H9 (cell line): ENCODE results near the gene KCNMA1. TPM values are rescaled to one million over a fixed set of nuclear protein-coding genes. Genes with fewer than 3 reads are reported as not detected.

Experiments
- DNase-seq: peaks from one replicate; pipeline ENCODE4 v3.0.0-alpha.2; 2017
- H2AFZ ChIP-seq: one replicate; pipeline ENCODE4 v1.6.1; 2013; ENCODE audit warnings: mild to moderate bottlenecking, low read length, control low read depth, moderate library complexity
- H2AK5ac ChIP-seq: 2 replicates; pipeline ENCODE4 v1.6.1; 2013; ENCODE audit warnings: low read length, control low read depth, mixed read lengths; ENCODE audit not compliant: insufficient read length
- H2BK120ac ChIP-seq: one replicate; pipeline ENCODE4 v1.6.1; 2013; ENCODE audit warnings: low read depth, mild to moderate bottlenecking, low read length, control low read depth, inconsistent platforms; ENCODE audit not compliant: poor library complexity, severe bottlenecking
- H2BK12ac ChIP-seq: 2 replicates; pipeline ENCODE4 v1.6.1; 2013; ENCODE audit warnings: low read length, control low read depth, mixed read lengths, low read depth; ENCODE audit not compliant: insufficient read length
- H2BK15ac ChIP-seq: 2 replicates; pipeline ENCODE4 v1.6.1; 2013; ENCODE audit warnings: low read depth, low read length, control low read depth
- H2BK20ac ChIP-seq: one replicate; pipeline ENCODE4 v1.6.1; 2013; ENCODE audit warnings: low read depth, mild to moderate bottlenecking, low read length, control low read depth, inconsistent platforms; ENCODE audit not compliant: poor library complexity, severe bottlenecking
- H2BK5ac ChIP-seq: 2 replicates; pipeline ENCODE4 v1.6.1; 2013; ENCODE audit warnings: low read length, control low read depth, mixed read lengths; ENCODE audit not compliant: insufficient read length
- H3K14ac ChIP-seq: 2 replicates; pipeline ENCODE4 v1.6.1; 2013; ENCODE audit warnings: low read length, control low read depth; ENCODE audit not compliant: insufficient read depth
- H3K18ac ChIP-seq: 2 replicates; pipeline ENCODE4 v1.6.1; 2013; ENCODE audit warnings: low read depth, mild to moderate bottlenecking, mixed read lengths, low read length, control low read depth; ENCODE audit not compliant: insufficient read length
- H3K23ac ChIP-seq: 2 replicates; pipeline ENCODE4 v1.6.1; 2013; ENCODE audit warnings: low read length, control low read depth, mixed read lengths, low read depth; ENCODE audit not compliant: insufficient read length
- H3K23me2 ChIP-seq: 2 replicates; pipeline ENCODE4 v1.6.1; 2013; ENCODE audit warnings: low read depth, mild to moderate bottlenecking, mixed read lengths, low read length, control low read depth; ENCODE audit not compliant: insufficient read length, poor library complexity, severe bottlenecking
- H3K27ac ChIP-seq: 2 replicates; pipeline ENCODE4 v1.5.1; 2013; ENCODE audit warnings: low read length, control low read depth, mixed read lengths, low read depth; ENCODE audit not compliant: insufficient read length
- H3K27me3 ChIP-seq: 2 replicates; pipeline ENCODE4 v1.6.1; 2013; ENCODE audit warnings: low read length, control low read depth, inconsistent platforms; ENCODE audit not compliant: insufficient read depth
- H3K4ac ChIP-seq: 2 replicates; pipeline ENCODE4 v1.6.1; 2013; ENCODE audit warnings: low read depth, mild to moderate bottlenecking, control low read depth, inconsistent platforms, low read length, moderate library complexity
- H3K4me1 ChIP-seq: 2 replicates; pipeline ENCODE4 v1.6.1; 2013; ENCODE audit warnings: low read length, control low read depth, inconsistent platforms; ENCODE audit not compliant: insufficient read depth
- H3K4me2 ChIP-seq: 2 replicates; pipeline ENCODE4 v1.6.1; 2013; ENCODE audit warnings: low read length, control low read depth, mixed read lengths; ENCODE audit not compliant: insufficient read length, insufficient read depth
- H3K56ac ChIP-seq: 2 replicates; pipeline ENCODE4 v1.6.1; 2013; ENCODE audit warnings: low read depth, mild to moderate bottlenecking, mixed read lengths, low read length, control low read depth; ENCODE audit not compliant: insufficient read length
- H3K79me1 ChIP-seq: 2 replicates; pipeline ENCODE4 v1.6.1; 2013; ENCODE audit warnings: low read depth, mild to moderate bottlenecking, moderate library complexity, low read length, control low read depth, inconsistent platforms; ENCODE audit not compliant: insufficient read depth, poor library complexity, severe bottlenecking
- H3K79me2 ChIP-seq: 2 replicates; pipeline ENCODE4 v1.6.1; 2013; ENCODE audit warnings: low read length, control low read depth, inconsistent platforms; ENCODE audit not compliant: insufficient read depth
- H3K9ac ChIP-seq: 2 replicates; pipeline ENCODE4 v1.6.1; 2013; ENCODE audit warnings: low read length, control low read depth, mixed read lengths; ENCODE audit not compliant: insufficient read length; ENCODE audit errors: extremely low read depth
- H3K9me3 ChIP-seq: one replicate; pipeline ENCODE4 v1.6.1; 2013; ENCODE audit warnings: low read depth, low read length, inconsistent platforms; ENCODE audit not compliant: control insufficient read depth
- H3T11ph ChIP-seq: one replicate; pipeline ENCODE4 v1.6.1; 2013; ENCODE audit warnings: mild to moderate bottlenecking, low read length, control low read depth, inconsistent platforms
- H4K20me1 ChIP-seq: one replicate; pipeline ENCODE4 v1.6.1; 2013; ENCODE audit not compliant: control insufficient read depth, insufficient read length, insufficient read depth
- H4K5ac ChIP-seq: 2 replicates; pipeline ENCODE4 v1.6.1; 2013; ENCODE audit warnings: low read depth, mild to moderate bottlenecking, mixed read lengths, low read length, control low read depth; ENCODE audit not compliant: insufficient read length
- H4K8ac ChIP-seq: replicated peaks from 2 replicates; pipeline ENCODE4 v1.6.1; 2013; ENCODE audit warnings: low read length, control low read depth, mixed read lengths, low read depth; ENCODE audit not compliant: insufficient read length
- H4K91ac ChIP-seq: 2 replicates; pipeline ENCODE4 v1.6.1; 2013; ENCODE audit warnings: low read depth, mild to moderate bottlenecking, moderate library complexity, mixed read lengths, low read length, control low read depth; ENCODE audit not compliant: insufficient read length
- H3K27ac Mint-ChIP-seq, 3 experiments: 2 replicates in 2 of 3; 3 replicates in 1 of 3; pipeline ENCODE4 v1.8.0; 2020 to 2021; ENCODE audit warnings: mixed read lengths in 3 of 3, mild to moderate bottlenecking in 1 of 3, moderate library complexity in 1 of 3
- H3K27me3 Mint-ChIP-seq: 2 replicates; pipeline ENCODE4 v1.8.0; 2021; ENCODE audit warnings: low read depth, mild to moderate bottlenecking, moderate library complexity, mixed read lengths
- H3K36me3 Mint-ChIP-seq, 3 experiments: 2 replicates in 2 of 3; 3 replicates in 1 of 3; pipeline ENCODE4 v1.8.0; 2020 to 2021; ENCODE audit warnings: low read depth in 3 of 3, mixed read lengths in 3 of 3; ENCODE audit not compliant: insufficient read depth in 1 of 3
- H3K4me1 Mint-ChIP-seq, 2 experiments: 2 replicates each; pipeline ENCODE4 v1.8.0; 2020; ENCODE audit warnings: mixed read lengths in 2 of 2
- H3K4me3 Mint-ChIP-seq, 2 experiments: 2 replicates in 1 of 2; 3 replicates in 1 of 2; pipeline ENCODE4 v1.8.0; 2020 to 2021; ENCODE audit warnings: mild to moderate bottlenecking in 2 of 2, mixed read lengths in 2 of 2, moderate library complexity in 1 of 2
- H3K9me3 Mint-ChIP-seq, 2 experiments: 2 replicates in 1 of 2; 3 replicates in 1 of 2; pipeline ENCODE4 v1.8.0; 2020; ENCODE audit warnings: mild to moderate bottlenecking in 2 of 2, mixed read lengths in 2 of 2, moderate library complexity in 1 of 2
- CTCF ChIP-seq: fragments of 200-600 bp; sonication (generic); conservative IDR thresholded peaks from 3 replicates; pipeline ENCODE4 v1.8.0; 2021; ENCODE audit warnings: antibody characterized with exemption, mild to moderate bottlenecking
- WGBS: extraction: QIAGEN DNeasy Blood & Tissue Kit; methylation state at CpG from one replicate; pipeline ENCODE4 v1.1.7; 2013; ENCODE audit warnings: missing lambda C conversion rate, low lambda C conversion rate, mixed read lengths; ENCODE audit not compliant: insufficient read length; ENCODE audit errors: extremely low coverage; 5-methylcytosine and 5-hydroxymethylcytosine counted together
- total RNA-seq: library from RNA; stranded (reverse); gene quantifications from 2 replicates; pipeline ENCODE4 v1.2.1, GENCODE V29; 2021

KCNMA1 gene
- total RNA-seq, 1 experiment from 2014 or later: 2.0 TPM

DNA sequence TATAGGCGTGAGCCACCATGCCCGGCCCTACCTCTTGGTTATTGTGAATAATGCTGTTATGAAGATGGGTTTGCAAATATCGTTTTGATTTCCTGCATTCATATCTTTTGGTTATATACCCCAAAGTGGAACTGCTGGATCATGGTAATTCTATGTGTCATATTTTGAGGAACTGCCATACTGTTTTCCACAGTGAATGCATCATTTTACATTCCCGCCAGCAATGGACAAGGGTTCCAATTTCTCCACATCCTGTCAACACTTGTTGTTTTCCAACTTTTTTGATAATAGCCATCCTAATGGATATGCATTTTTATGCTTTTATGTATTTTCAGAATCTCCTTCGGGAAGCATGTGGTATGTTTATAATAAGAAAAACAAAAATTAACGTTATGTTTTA lies 128.2 kb downstream of the KCNMA1 start:
- no peak overlapping the region for H3K27ac Mint-ChIP-seq

More for the DNA sequence above, 128.2 kb downstream of the KCNMA1 start:
- Histone ChIP-seq H4K5ac (no peak overlapping the region), H3K4ac (no peak overlapping the region), H2AFZ (no peak overlapping the region), H3K4me2 (no peak overlapping the region), H3K14ac (no peak overlapping the region), H3K27me3 (no peaks in the 10 kb centered on the region), H3K9ac (no peak overlapping the region), H2BK20ac (no peak overlapping the region), H3K56ac (no peak overlapping the region), H3K27ac (no peak overlapping the region), H3T11ph (no peak overlapping the region), H3K23ac (no peak overlapping the region), H3K18ac (no peak overlapping the region), H3K23me2 (no peaks in the 10 kb centered on the region), H4K20me1 (no peaks in the 10 kb centered on the region), H2BK15ac (no peak overlapping the region), H3K79me1 (no peaks in the 10 kb centered on the region), H4K8ac (no peak overlapping the region), H2AK5ac (no peak overlapping the region), H3K9me3 (no peaks in the 10 kb centered on the region), H2BK5ac (no peak overlapping the region), H4K91ac (no peak overlapping the region), H3K79me2 (no peaks in the 10 kb centered on the region), H2BK12ac (no peak overlapping the region), H3K4me1 (no peaks in the 10 kb centered on the region), H2BK120ac (no peak overlapping the region)
- no CpG with 5 or more reads among the region's 6 CpGs for WGBS
- H3K36me3 Mint-ChIP-seq: no peaks in the 10 kb centered on the region
- peaks cover 3% of the 10 kb centered on the region; the same call in 1 of the 2 replicates for H3K27me3 Mint-ChIP-seq
- peaks cover 18 to 29% of the 10 kb centered on the region in 2 experiments for H3K4me1 Mint-ChIP-seq
- DNase-seq: no peak
- no peaks in the 10 kb centered on the region for H3K9me3 Mint-ChIP-seq
- no peak overlapping the region for H3K4me3 Mint-ChIP-seq
- no peak for TF ChIP-seq CTCF
